T47D (cell line): ENCODE measurements around the gene CTSA.
A peak's percentile ranks its signal among the peaks of the same experiment; 100 is the strongest.
"Not testable (repeated sequence)": the region's sequence is repeated elsewhere in the genome, so short reads cannot be mapped to it uniquely, and the experiment has no call there.

Experiments used
- DNase-seq, 2 experiments: peaks; one replicate each; pipeline versions ENCODE4 v3.0.0 to v3.0.0-alpha.2; 2011 to 2012; ENCODE audit warnings: low read depth in 1 of 2, low spot score in 1 of 2
- JUND ChIP-seq: IDR thresholded peaks from 2 replicates; pipeline ENCODE4 v1.6.1; 2012; ENCODE audit warnings: low read depth
- in situ Hi-C: cut with HindIII; loops from 2 replicates; pipeline ENCODE4 v1.10.0; 2016; ENCODE audit warnings: low sequenced_read_pairs, low pct_unique_long_range_greater_than_20kb

The CTSA gene

GRCh38 chr20:45892828-45893500 is 1.8 kb downstream of the CTSA start:
- no peak for TF ChIP-seq JUND
- in situ Hi-C loops = no loop called here
- no peak for DNase-seq

GRCh38 chr20:45893831-45894230 is 2.7 kb downstream of the CTSA start:
- TF ChIP-seq JUND = no peak
- no peak for DNase-seq
- in situ Hi-C loops = no loop called here

GRCh38 chr20:45894797-45895196 is 3.7 kb downstream of the CTSA start:
- no peak for TF ChIP-seq JUND
- in situ Hi-C loops = no loop called here
- no peak for DNase-seq

- TF ChIP-seq JUND = no peak
- in situ Hi-C loops = no loop called here
- no peak for DNase-seq
These were observed 5.6 kb downstream of the CTSA start for GRCh38 chr20:45896641-45897161.

- in situ Hi-C loops = no loop called here
- no peak for DNase-seq
- TF ChIP-seq JUND = no peak
These were observed 6.2 kb downstream of the CTSA start for GRCh38 chr20:45897289-45897688.

GRCh38 chr20:45897692-45898091 is 6.6 kb downstream of the CTSA start:
- in situ Hi-C loops = no loop called here
- DNase-seq = no peak
- no peak for TF ChIP-seq JUND

- TF ChIP-seq JUND = no peak
- no peak for DNase-seq
- in situ Hi-C loops = no loop called here
These were observed 7.2 kb downstream of the CTSA start for GRCh38 chr20:45898285-45898684.

- in situ Hi-C loops = no loop called here
- no peak for TF ChIP-seq JUND
- DNase-seq = no peak
These were observed 8.1 kb downstream of the CTSA start for GRCh38 chr20:45899046-45899835.

GRCh38 chr20:45901332-45901731 is 10.2 kb downstream of the CTSA start:
- in situ Hi-C loops, DNase-seq: not testable (repeated sequence)

GRCh38 chr20:45902199-45902701 is 11.1 kb downstream of the CTSA start:
- DNase-seq = no peak
- in situ Hi-C loops = no loop called here
- no peak for TF ChIP-seq JUND

- no peak for DNase-seq
- in situ Hi-C loops = no loop called here
- no peak for TF ChIP-seq JUND
These were observed 13.7 kb downstream of the CTSA start for GRCh38 chr20:45904583-45905504.

- in situ Hi-C loops = no loop called here
- no peak for TF ChIP-seq JUND
- peak in 1 of 2 experiments; percentile 66 for DNase-seq
These were observed 14.5 kb downstream of the CTSA start for GRCh38 chr20:45905505-45906079.
